ENCODE measurements around the gene NRG3. TPM values are rescaled to one million over a fixed set of nuclear protein-coding genes. Genes with fewer than 3 reads are reported as not detected.

Gene NRG3
- total RNA-seq, 1 experiment from 2014 or later: 0.66 TPM

- ChIA-PET POLR2A (no interaction called here), CTCF (no interaction called here)
- Histone ChIP-seq H3K4me3 (ENCODE audit: low read depth, low read length) (no peak overlapping the region), H3K4me1 (no peaks in the 10 kb centered on the region), H3K27me3 (replicated peaks; ENCODE audit: control insufficient read depth, insufficient read depth, low read length) (no peaks in the 10 kb centered on the region), H3K9me3 (no peaks in the 10 kb centered on the region), H3K36me3 (ENCODE audit: control insufficient read depth, insufficient read depth, low read length) (no peaks in the 10 kb centered on the region)
- DNase-seq: no peak
- no TSS peak for BruUV-seq (replicated peaks)
- TF ChIP-seq CTCF (IDR thresholded peaks at IDR 0.05; ENCODE audit: insufficient read depth in 1 of 2, low read depth in 1 of 2, low read length in 1 of 2, severe bottlenecking in 1 of 2, unreplicated experiment in 1 of 2): no peak
- Mint-ChIP-seq H3K4me3 (ENCODE audit: unreplicated experiment) (no peak overlapping the region), H3K27me3 (ENCODE audit: insufficient read depth, unreplicated experiment) (peaks cover 3% of the 10 kb centered on the region), H3K36me3 (ENCODE audit: insufficient read depth, unreplicated experiment) (no peaks in the 10 kb centered on the region), H3K27ac (ENCODE audit: unreplicated experiment) (no peak overlapping the region), H3K4me1 (ENCODE audit: low read depth, unreplicated experiment) (no peaks in the 10 kb centered on the region), H3K9me3 (ENCODE audit: unreplicated experiment) (peaks cover under 1% of the 10 kb centered on the region)
- intact Hi-C loops (cut with micrococcal nuclease; ENCODE audit: unreplicated experiment): no loop called here
Observed at GRCh38 chr10:81870472-81870871, 4.5 kb upstream of the NRG3 start.

GRCh38 chr10:81871558-81871957 is 3.4 kb upstream of the NRG3 start:
- ChIA-PET CTCF (no interaction called here), POLR2A (no interaction called here)
- Histone ChIP-seq H3K4me1 (no peaks in the 10 kb centered on the region), H3K27me3 (replicated peaks; ENCODE audit: control insufficient read depth, insufficient read depth, low read length) (no peaks in the 10 kb centered on the region), H3K4me3 (ENCODE audit: low read depth, low read length) (no peak overlapping the region), H3K36me3 (ENCODE audit: control insufficient read depth, insufficient read depth, low read length) (no peaks in the 10 kb centered on the region), H3K9me3 (no peaks in the 10 kb centered on the region)
- DNase-seq: no peak
- intact Hi-C loops (cut with micrococcal nuclease; ENCODE audit: unreplicated experiment): no loop called here
- no peak for TF ChIP-seq CTCF (IDR thresholded peaks at IDR 0.05; ENCODE audit: insufficient read depth in 1 of 2, low read depth in 1 of 2, low read length in 1 of 2, severe bottlenecking in 1 of 2, unreplicated experiment in 1 of 2)
- no peak overlapping the region for H3K4me3 Mint-ChIP-seq (ENCODE audit: unreplicated experiment)
- H3K9me3 Mint-ChIP-seq (ENCODE audit: unreplicated experiment): peaks cover 10% of the 10 kb centered on the region
- no peaks in the 10 kb centered on the region for H3K36me3 Mint-ChIP-seq (ENCODE audit: insufficient read depth, unreplicated experiment)
- H3K27ac Mint-ChIP-seq (ENCODE audit: unreplicated experiment): no peak overlapping the region
- no TSS peak for BruUV-seq (replicated peaks)
- H3K27me3 Mint-ChIP-seq (ENCODE audit: insufficient read depth, unreplicated experiment): peaks cover 5% of the 10 kb centered on the region
- H3K4me1 Mint-ChIP-seq (ENCODE audit: low read depth, unreplicated experiment): no peaks in the 10 kb centered on the region

GRCh38 chr10:81872206-81872862 is 2.7 kb upstream of the NRG3 start:
- Mint-ChIP-seq H3K27ac (ENCODE audit: unreplicated experiment) (no peak overlapping the region), H3K27me3 (ENCODE audit: insufficient read depth, unreplicated experiment) (peaks cover 5% of the 10 kb centered on the region), H3K36me3 (ENCODE audit: insufficient read depth, unreplicated experiment) (no peaks in the 10 kb centered on the region), H3K4me3 (ENCODE audit: unreplicated experiment) (no peak overlapping the region), H3K9me3 (ENCODE audit: unreplicated experiment) (peaks cover 10% of the 10 kb centered on the region), H3K4me1 (ENCODE audit: low read depth, unreplicated experiment) (no peaks in the 10 kb centered on the region)
- CTCF ChIA-PET: no interaction called here
- POLR2A ChIA-PET: no interaction called here
- no peak overlapping the region for H3K4me3 ChIP-seq (ENCODE audit: low read depth, low read length)
- H3K36me3 ChIP-seq (ENCODE audit: control insufficient read depth, insufficient read depth, low read length): no peaks in the 10 kb centered on the region
- TF ChIP-seq CTCF (IDR thresholded peaks at IDR 0.05; ENCODE audit: insufficient read depth in 1 of 2, low read depth in 1 of 2, low read length in 1 of 2, severe bottlenecking in 1 of 2, unreplicated experiment in 1 of 2): no peak
- H3K4me1 ChIP-seq: no peaks in the 10 kb centered on the region
- intact Hi-C loops (cut with micrococcal nuclease; ENCODE audit: unreplicated experiment): no loop called here
- BruUV-seq (replicated peaks): no TSS peak
- DNase-seq: no peak
- H3K27me3 ChIP-seq (replicated peaks; ENCODE audit: control insufficient read depth, insufficient read depth, low read length): no peaks in the 10 kb centered on the region
- H3K9me3 ChIP-seq: no peaks in the 10 kb centered on the region

Data from Caco-2 (cell line).